GM12891 (cell line): ENCODE results near the gene MYH14.

ENCODE experiments used
- POLR2A ChIP-seq: IDR thresholded peaks from 2 replicates; pipeline ENCODE4 v1.6.1; 2011; ENCODE audit warnings: low read depth, low read length, control low read depth
- POLR2AphosphoS5 ChIP-seq: IDR thresholded peaks from 2 replicates; pipeline ENCODE4 v1.6.1; 2011; ENCODE audit warnings: low read depth, low read length, control low read depth
- SPI1 ChIP-seq: IDR thresholded peaks from 2 replicates; pipeline ENCODE4 v1.6.1; 2011; ENCODE audit warnings: low read depth, low read length, control low read depth
- TAF1 ChIP-seq: IDR thresholded peaks from 2 replicates; pipeline ENCODE4 v1.6.1; 2011; ENCODE audit warnings: low read depth, low read length, control low read depth

DNA sequence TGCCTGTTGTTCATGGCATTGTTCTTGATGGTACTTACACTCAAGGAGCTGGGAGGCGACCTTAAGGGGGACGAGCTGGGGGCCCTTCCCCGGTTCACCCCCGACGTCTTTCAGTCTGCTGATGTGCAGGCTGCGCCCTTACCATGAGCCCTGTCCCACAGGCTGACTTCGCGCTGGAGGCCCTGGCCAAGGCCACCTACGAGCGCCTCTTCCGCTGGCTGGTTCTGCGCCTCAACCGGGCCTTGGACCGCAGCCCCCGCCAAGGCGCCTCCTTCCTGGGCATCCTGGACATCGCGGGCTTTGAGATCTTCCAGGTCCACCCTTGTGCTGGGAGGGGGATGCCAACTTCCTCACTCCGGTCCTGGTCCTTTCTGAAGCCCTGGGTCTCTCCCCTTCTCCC lies 45.4 kb downstream of the MYH14 start:
- TF ChIP-seq POLR2AphosphoS5 (no peak), TAF1 (no peak), POLR2A (no peak), SPI1 (no peak)
